Activated CD8-positive, alpha-beta T cell treated with anti-CD3 and anti-CD28 coated beads for 36 hours (primary cell): ENCODE data around the gene PCDH17. TPM values are rescaled to one million over a fixed set of nuclear protein-coding genes. Genes with fewer than 3 reads are reported as not detected.

Source experiments
- ATAC-seq: fragments of 200-7000 bp; cut with Tn5 transposase; one replicate; pipeline ENCODE4 v1.10.0; 2021; ENCODE audit warnings: mild to moderate bottlenecking, moderate library complexity
- CTCF ChIA-PET: fragments of 350-600 bp; sonication (Branson Sonifier 250); formaldehyde crosslinking; loops from one replicate; lab custom pipeline; 2021; ENCODE audit warnings: antibody characterized with exemption; lab: Charles Lee
- POLR2A ChIA-PET: fragments of 350-600 bp; sonication (Branson Sonifier 250); formaldehyde crosslinking; loops from one replicate; lab custom pipeline; 2021; ENCODE audit warnings: antibody characterized with exemption; lab: Charles Lee
- DNase-seq: peaks from one replicate; pipeline ENCODE4 v3.0.0-alpha.2; 2020
- H3K27ac Mint-ChIP-seq: one replicate; pipeline ENCODE4 v1.8.0; 2021; ENCODE audit warnings: mild to moderate bottlenecking, mixed read lengths
- H3K27me3 Mint-ChIP-seq: one replicate; pipeline ENCODE4 v1.8.0; 2021; ENCODE audit warnings: mixed read lengths
- H3K36me3 Mint-ChIP-seq: one replicate; pipeline ENCODE4 v1.8.0; 2021; ENCODE audit warnings: low read depth, mixed read lengths
- H3K4me1 Mint-ChIP-seq: one replicate; pipeline ENCODE4 v1.8.0; 2021; ENCODE audit warnings: low read depth, mixed read lengths
- H3K4me3 Mint-ChIP-seq: one replicate; pipeline ENCODE4 v1.8.0; 2021; ENCODE audit warnings: mild to moderate bottlenecking, moderate library complexity, mixed read lengths
- H3K9me3 Mint-ChIP-seq: one replicate; pipeline ENCODE4 v1.8.0; 2021; ENCODE audit warnings: mixed read lengths
- intact Hi-C: fragments of 100-400 bp; cut with micrococcal nuclease; formaldehyde crosslinking; loops from one replicate; pipeline ENCODE4 v1.10.0; 2022
- total RNA-seq, 2 experiments: library from RNA; stranded (reverse); gene quantifications; one replicate each; pipeline ENCODE4 v1.2.3, GENCODE V29; 2021
- TF ChIP-seq, protein P1 (sequence below): fragments of 200-600 bp; IDR thresholded peaks from one replicate; pipeline ENCODE4 v1.8.0; 2022; ENCODE audit warnings: antibody characterized with exemption, mild to moderate bottlenecking

Gene PCDH17
- total RNA-seq, 2 experiments from 2014 or later: not detected

DNA sequence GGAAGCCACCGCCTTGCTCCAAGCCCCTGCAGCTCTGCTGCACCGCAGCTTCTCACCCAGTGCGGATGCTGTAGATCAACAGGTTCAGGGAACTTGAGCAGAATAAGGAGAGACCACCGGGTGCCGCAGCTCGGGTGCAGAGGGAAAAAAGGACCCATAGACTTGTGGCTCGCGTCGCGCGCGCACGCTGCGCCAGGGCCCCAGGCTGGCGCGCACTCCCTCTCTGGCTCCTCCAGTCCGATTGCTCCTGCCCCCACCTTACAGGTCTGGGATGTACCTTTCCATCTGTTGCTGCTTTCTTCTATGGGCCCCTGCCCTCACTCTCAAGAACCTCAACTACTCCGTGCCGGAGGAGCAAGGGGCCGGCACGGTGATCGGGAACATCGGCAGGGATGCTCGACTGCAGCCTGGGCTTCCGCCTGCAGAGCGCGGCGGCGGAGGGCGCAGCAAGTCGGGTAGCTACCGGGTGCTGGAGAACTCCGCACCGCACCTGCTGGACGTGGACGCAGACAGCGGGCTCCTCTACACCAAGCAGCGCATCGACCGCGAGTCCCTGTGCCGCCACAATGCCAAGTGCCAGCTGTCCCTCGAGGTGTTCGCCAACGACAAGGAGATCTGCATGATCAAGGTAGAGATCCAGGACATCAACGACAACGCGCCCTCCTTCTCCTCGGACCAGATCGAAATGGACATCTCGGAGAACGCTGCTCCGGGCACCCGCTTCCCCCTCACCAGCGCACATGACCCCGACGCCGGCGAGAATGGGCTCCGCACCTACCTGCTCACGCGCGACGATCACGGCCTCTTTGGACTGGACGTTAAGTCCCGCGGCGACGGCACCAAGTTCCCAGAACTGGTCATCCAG lies 964 bp downstream of the PCDH17 start:
- peaks cover 36% of the 10 kb centered on the region for H3K4me1 Mint-ChIP-seq
- no peak for ATAC-seq
- peak overlapping the region; percentile 46 for H3K4me3 Mint-ChIP-seq
- H3K27ac Mint-ChIP-seq: no peak overlapping the region
- CTCF ChIA-PET: interaction anchor here (1.1 to 1.3 kb wide), 2 partner anchors 8 to 14 kb away, joined by 3 to 5 read pairs; no protein-coding TSS in a partner anchor
- intact Hi-C loops: loop anchor here (10.0 kb wide), 1 partner anchor 972 kb away; no protein-coding TSS in a partner anchor
- POLR2A ChIA-PET: no interaction called here
- H3K27me3 Mint-ChIP-seq: peaks cover 68% of the 10 kb centered on the region
- H3K36me3 Mint-ChIP-seq: peaks cover 5% of the 10 kb centered on the region
- H3K9me3 Mint-ChIP-seq: peaks cover 11% of the 10 kb centered on the region
- peak; percentile 2 for DNase-seq
- TF ChIP-seq, protein P1, sequence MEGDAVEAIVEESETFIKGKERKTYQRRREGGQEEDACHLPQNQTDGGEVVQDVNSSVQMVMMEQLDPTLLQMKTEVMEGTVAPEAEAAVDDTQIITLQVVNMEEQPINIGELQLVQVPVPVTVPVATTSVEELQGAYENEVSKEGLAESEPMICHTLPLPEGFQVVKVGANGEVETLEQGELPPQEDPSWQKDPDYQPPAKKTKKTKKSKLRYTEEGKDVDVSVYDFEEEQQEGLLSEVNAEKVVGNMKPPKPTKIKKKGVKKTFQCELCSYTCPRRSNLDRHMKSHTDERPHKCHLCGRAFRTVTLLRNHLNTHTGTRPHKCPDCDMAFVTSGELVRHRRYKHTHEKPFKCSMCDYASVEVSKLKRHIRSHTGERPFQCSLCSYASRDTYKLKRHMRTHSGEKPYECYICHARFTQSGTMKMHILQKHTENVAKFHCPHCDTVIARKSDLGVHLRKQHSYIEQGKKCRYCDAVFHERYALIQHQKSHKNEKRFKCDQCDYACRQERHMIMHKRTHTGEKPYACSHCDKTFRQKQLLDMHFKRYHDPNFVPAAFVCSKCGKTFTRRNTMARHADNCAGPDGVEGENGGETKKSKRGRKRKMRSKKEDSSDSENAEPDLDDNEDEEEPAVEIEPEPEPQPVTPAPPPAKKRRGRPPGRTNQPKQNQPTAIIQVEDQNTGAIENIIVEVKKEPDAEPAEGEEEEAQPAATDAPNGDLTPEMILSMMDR: no peak

DNA sequence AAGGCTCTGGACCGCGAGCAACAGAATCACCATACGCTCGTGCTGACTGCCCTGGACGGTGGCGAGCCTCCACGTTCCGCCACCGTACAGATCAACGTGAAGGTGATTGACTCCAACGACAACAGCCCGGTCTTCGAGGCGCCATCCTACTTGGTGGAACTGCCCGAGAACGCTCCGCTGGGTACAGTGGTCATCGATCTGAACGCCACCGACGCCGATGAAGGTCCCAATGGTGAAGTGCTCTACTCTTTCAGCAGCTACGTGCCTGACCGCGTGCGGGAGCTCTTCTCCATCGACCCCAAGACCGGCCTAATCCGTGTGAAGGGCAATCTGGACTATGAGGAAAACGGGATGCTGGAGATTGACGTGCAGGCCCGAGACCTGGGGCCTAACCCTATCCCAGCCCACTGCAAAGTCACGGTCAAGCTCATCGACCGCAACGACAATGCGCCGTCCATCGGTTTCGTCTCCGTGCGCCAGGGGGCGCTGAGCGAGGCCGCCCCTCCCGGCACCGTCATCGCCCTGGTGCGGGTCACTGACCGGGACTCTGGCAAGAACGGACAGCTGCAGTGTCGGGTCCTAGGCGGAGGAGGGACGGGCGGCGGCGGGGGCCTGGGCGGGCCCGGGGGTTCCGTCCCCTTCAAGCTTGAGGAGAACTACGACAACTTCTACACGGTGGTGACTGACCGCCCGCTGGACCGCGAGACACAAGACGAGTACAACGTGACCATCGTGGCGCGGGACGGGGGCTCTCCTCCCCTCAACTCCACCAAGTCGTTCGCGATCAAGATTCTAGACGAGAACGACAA lies 1.8 kb downstream of the PCDH17 start:
- peaks cover 12% of the 10 kb centered on the region for H3K9me3 Mint-ChIP-seq
- peaks cover 61% of the 10 kb centered on the region for H3K27me3 Mint-ChIP-seq
- H3K4me3 Mint-ChIP-seq: no peak overlapping the region
- DNase-seq (peak; percentile 1), ATAC-seq (no peak)
- ChIA-PET POLR2A (no interaction called here), CTCF (interaction anchor here (0.6 to 1.3 kb wide), 3 partner anchors 9 to 25 kb away, joined by 3 to 5 read pairs (median 3); no protein-coding TSS in a partner anchor)
- intact Hi-C loops: loop anchor here (10.0 kb wide), 1 partner anchor 971 kb away; no protein-coding TSS in a partner anchor
- peaks cover 5% of the 10 kb centered on the region for H3K36me3 Mint-ChIP-seq
- no peak overlapping the region for H3K27ac Mint-ChIP-seq
- peaks cover 36% of the 10 kb centered on the region for H3K4me1 Mint-ChIP-seq
- TF ChIP-seq, protein P1: no peak

DNA sequence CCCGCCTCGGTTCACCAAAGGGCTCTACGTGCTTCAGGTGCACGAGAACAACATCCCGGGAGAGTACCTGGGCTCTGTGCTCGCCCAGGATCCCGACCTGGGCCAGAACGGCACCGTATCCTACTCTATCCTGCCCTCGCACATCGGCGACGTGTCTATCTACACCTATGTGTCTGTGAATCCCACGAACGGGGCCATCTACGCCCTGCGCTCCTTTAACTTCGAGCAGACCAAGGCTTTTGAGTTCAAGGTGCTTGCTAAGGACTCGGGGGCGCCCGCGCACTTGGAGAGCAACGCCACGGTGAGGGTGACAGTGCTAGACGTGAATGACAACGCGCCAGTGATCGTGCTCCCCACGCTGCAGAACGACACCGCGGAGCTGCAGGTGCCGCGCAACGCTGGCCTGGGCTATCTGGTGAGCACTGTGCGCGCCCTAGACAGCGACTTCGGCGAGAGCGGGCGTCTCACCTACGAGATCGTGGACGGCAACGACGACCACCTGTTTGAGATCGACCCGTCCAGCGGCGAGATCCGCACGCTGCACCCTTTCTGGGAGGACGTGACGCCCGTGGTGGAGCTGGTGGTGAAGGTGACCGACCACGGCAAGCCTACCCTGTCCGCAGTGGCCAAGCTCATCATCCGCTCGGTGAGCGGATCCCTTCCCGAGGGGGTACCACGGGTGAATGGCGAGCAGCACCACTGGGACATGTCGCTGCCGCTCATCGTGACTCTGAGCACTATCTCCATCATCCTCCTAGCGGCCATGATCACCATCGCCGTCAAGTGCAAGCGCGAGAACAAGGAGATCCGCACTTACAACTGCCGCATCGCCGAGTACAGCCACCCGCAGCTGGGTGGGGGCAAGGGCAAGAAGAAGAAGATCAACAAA lies 2.6 kb downstream of the PCDH17 start:
- ChIA-PET CTCF (interaction anchor here (0.6 to 2.5 kb wide), 3 partner anchors 9 to 26 kb away, joined by 3 to 9 read pairs (median 5); no protein-coding TSS in a partner anchor), POLR2A (no interaction called here)
- ATAC-seq (no peak), DNase-seq (peak; percentile 1)
- TF ChIP-seq, protein P1: no peak
- Mint-ChIP-seq H3K27ac (no peak overlapping the region), H3K9me3 (peaks cover 12% of the 10 kb centered on the region), H3K27me3 (peaks cover 54% of the 10 kb centered on the region), H3K4me1 (peaks cover 31% of the 10 kb centered on the region), H3K36me3 (peaks cover 5% of the 10 kb centered on the region), H3K4me3 (no peak overlapping the region)
- intact Hi-C loops: loop anchor here (10.0 kb wide), 1 partner anchor 971 kb away; no protein-coding TSS in a partner anchor

DNA sequence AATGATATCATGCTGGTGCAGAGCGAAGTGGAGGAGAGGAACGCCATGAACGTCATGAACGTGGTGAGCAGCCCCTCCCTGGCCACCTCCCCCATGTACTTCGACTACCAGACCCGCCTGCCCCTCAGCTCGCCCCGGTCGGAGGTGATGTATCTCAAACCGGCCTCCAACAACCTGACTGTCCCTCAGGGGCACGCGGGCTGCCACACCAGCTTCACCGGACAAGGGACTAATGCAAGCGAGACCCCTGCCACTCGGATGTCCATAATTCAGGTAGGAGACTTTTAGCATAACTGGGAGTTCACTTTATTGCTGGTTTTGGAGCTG lies 3.3 kb downstream of the PCDH17 start:
- ChIA-PET POLR2A (interaction anchor here (1.5 kb wide), 1 partner anchor 10 kb away, joined by 4 read pairs; no protein-coding TSS in a partner anchor), CTCF (interaction anchor here (0.5 to 2.5 kb wide), 2 partner anchors 10 to 554 kb away, joined by 3 to 9 read pairs; no protein-coding TSS in a partner anchor)
- Mint-ChIP-seq H3K27ac (no peak overlapping the region), H3K36me3 (peaks cover 5% of the 10 kb centered on the region), H3K9me3 (peaks cover 12% of the 10 kb centered on the region), H3K27me3 (peaks cover 48% of the 10 kb centered on the region), H3K4me1 (peaks cover 27% of the 10 kb centered on the region), H3K4me3 (no peak overlapping the region)
- intact Hi-C loops: loop anchor here (10.0 kb wide), 1 partner anchor 970 kb away; no protein-coding TSS in a partner anchor
- ATAC-seq: no peak
- TF ChIP-seq, protein P1: no peak
- peak; percentile 1 for DNase-seq
